Liver (tissue), 9 donors: ENCODE measurements around the gene PAQR3. TPM values are rescaled to one million over a fixed set of nuclear protein-coding genes. Genes with fewer than 3 reads are reported as not detected.

ENCODE experiments used
- DNase-seq: peaks from one replicate; pipeline ENCODE4 v3.0.0-alpha.2; 2017; ENCODE audit warnings: low spot score
- H3K27ac ChIP-seq, 2 donors: one replicate each; pipeline ENCODE4 v1.7.0; 2013; ENCODE audit warnings: inconsistent platforms in 2 of 2, low read length in 2 of 2, control low read depth in 1 of 2, low read depth in 1 of 2, mild to moderate bottlenecking in 1 of 2
- H3K27me3 ChIP-seq, 4 donors: one replicate each; pipeline versions ENCODE4 v1.6.1 to v1.7.0; 2013; ENCODE audit warnings: low read length in 3 of 4, inconsistent platforms in 1 of 4, mild to moderate bottlenecking in 1 of 4, moderate library complexity in 1 of 4; ENCODE audit not compliant: control insufficient read depth in 4 of 4, insufficient read depth in 4 of 4
- H3K36me3 ChIP-seq, 4 donors: one replicate each; pipeline versions ENCODE4 v1.6.1 to v1.7.0; 2013; ENCODE audit warnings: low read length in 3 of 4, mild to moderate bottlenecking in 3 of 4, low read depth in 1 of 4, moderate library complexity in 1 of 4; ENCODE audit not compliant: control insufficient read depth in 4 of 4, insufficient read depth in 3 of 4
- H3K4me1 ChIP-seq, 4 donors: one replicate each; pipeline versions ENCODE4 v1.6.1 to v1.7.0; 2013; ENCODE audit warnings: low read length in 3 of 4, mild to moderate bottlenecking in 3 of 4, moderate library complexity in 1 of 4; ENCODE audit not compliant: control insufficient read depth in 4 of 4, insufficient read depth in 4 of 4
- H3K4me3 ChIP-seq, 3 donors: one replicate each; pipeline versions ENCODE4 v1.6.1 to v1.7.0; 2013; ENCODE audit warnings: low read length in 3 of 3, control low read depth in 1 of 3, low read depth in 1 of 3, mild to moderate bottlenecking in 1 of 3
- H3K9ac ChIP-seq, 2 donors: one replicate each; pipeline ENCODE4 v1.7.0; 2013; ENCODE audit warnings: low read length in 2 of 2, mild to moderate bottlenecking in 2 of 2, moderate library complexity in 2 of 2, control low read depth in 1 of 2, low read depth in 1 of 2
- H3K9me3 ChIP-seq, 4 donors: one replicate each; pipeline versions ENCODE4 v1.6.1 to v1.7.0; 2013; ENCODE audit warnings: low read length in 3 of 4; ENCODE audit not compliant: control insufficient read depth in 4 of 4
- FOXA1 ChIP-seq: IDR thresholded peaks from 2 replicates; pipeline ENCODE4 v1.6.1; 2016; ENCODE audit warnings: antibody characterized with exemption
- HNF4A ChIP-seq, 2 donors: conservative IDR thresholded peaks; 2 replicates each; pipeline ENCODE4 v1.6.1; 2016; ENCODE audit warnings: antibody characterized with exemption in 2 of 2, mild to moderate bottlenecking in 2 of 2
- HNF4G ChIP-seq: IDR thresholded peaks from 2 replicates; pipeline ENCODE4 v1.6.1; 2016; ENCODE audit warnings: antibody characterized with exemption
- JUND ChIP-seq, 2 donors: IDR thresholded peaks; 2 replicates each; pipeline ENCODE4 v1.6.1; 2016; ENCODE audit warnings: antibody characterized with exemption in 2 of 2
- NR2F2 ChIP-seq: IDR thresholded peaks from 2 replicates; pipeline ENCODE4 v1.6.1; 2016; ENCODE audit warnings: antibody characterized with exemption
- RAD21 ChIP-seq, 2 donors: IDR thresholded peaks; 2 replicates each; pipeline ENCODE4 v1.6.1; 2016; ENCODE audit warnings: antibody characterized with exemption in 2 of 2, mild to moderate bottlenecking in 2 of 2
- SP1 ChIP-seq: IDR thresholded peaks from 2 replicates; pipeline ENCODE4 v1.6.1; 2018; ENCODE audit warnings: antibody characterized with exemption, mild to moderate bottlenecking
- TAF1 ChIP-seq: conservative IDR thresholded peaks from 2 replicates; pipeline ENCODE4 v1.6.1; 2016; ENCODE audit warnings: antibody characterized with exemption, mild to moderate bottlenecking
- WGBS: extraction: QIAGEN DNeasy Blood & Tissue Kit; methylation state at CpG from one replicate; pipeline ENCODE4 v1.1.7; 2013; 5-methylcytosine and 5-hydroxymethylcytosine counted together
- polyA plus RNA-seq, 2 donors: library from polyadenylated mRNA; stranded (reverse) in 1 of 2; unstranded in 1 of 2; fragments of 200-250 nt in 1 of 2; fragments of >200 nt in 1 of 2; fragmentation: Nextera tagmentation in 1 of 2; extraction: Ambion mirVana in 1 of 2; gene quantifications; one replicate each; pipeline versions ENCODE4 v1.2.1 to v1.2.3, GENCODE V29; 2013 to 2015
- total RNA-seq, 2 donors: library from RNA; depleted of rRNA; stranded (reverse); fragments of >200 nt; gene quantifications; one replicate each; pipeline ENCODE4 v1.2.3, GENCODE V29; 2014
- TF ChIP-seq, protein P1 (sequence below): IDR thresholded peaks from 2 replicates; pipeline ENCODE4 v1.6.1; 2016; ENCODE audit warnings: antibody characterized with exemption, mild to moderate bottlenecking
- TF ChIP-seq, protein P2 (sequence below): fragments of 150-350 bp; IDR thresholded peaks from 2 replicates; pipeline ENCODE4 v1.5.1; 2017; ENCODE audit warnings: improper control_type of control experiment, low read depth, low read length; ENCODE audit not compliant: missing input control
- TF ChIP-seq, protein P3 (sequence below): IDR thresholded peaks from 2 replicates; pipeline ENCODE4 v1.6.1; 2016; ENCODE audit warnings: antibody characterized with exemption
- TF ChIP-seq, protein P4 (sequence below): IDR thresholded peaks from 2 replicates; pipeline ENCODE4 v1.6.1; 2016; ENCODE audit warnings: antibody characterized with exemption
- donor health status: healthy.
- donor health status: healthy.
- donor health status: healthy.
- donor health status: healthy.
- donor health status: healthy.

The PAQR3 gene
- total and polyA plus RNA-seq, 4 donors, result 2.8 to 8.3 (median 5.6) TPM

DNA sequence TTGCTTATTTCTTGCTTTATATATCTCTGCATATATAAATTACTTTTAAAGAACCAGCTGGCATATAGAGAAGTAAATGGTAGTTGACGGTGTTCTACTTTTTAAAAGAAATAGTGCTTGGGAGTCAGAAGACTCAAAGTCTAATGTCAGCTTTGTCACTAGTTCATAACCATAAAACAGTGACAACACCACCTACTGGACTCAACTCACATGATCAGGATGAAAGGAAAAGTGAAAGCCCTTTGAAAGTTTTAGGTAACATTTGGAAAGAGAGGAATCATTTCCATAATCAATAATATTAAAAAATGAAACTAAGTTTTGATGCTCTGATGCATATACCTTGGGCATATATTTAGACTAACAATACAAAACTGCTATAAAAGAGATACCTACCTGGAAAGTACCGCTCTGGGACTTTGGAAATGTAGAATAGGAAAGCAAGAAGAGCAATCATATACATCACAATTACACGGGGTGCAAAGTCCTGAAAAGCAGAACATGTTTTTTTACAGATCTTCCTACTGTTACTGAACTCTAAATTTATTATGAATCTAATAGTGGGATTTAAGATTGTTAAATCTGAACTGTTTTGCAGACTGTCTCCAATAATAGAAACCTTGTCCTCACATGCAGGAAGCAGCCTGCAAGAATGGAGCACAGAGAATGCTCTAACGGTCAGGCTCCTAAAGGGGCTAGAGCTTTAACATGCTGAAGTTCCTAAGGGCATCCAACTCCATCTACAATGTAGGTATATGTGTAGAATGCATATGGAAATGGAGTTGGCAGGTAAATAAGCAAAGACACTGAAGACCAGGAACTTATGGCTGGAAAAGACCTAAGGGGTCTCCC is 15.6 kb downstream of the PAQR3 start:
- H3K9ac ChIP-seq, result peak overlapping the region; percentile 67 to 80
- H3K9me3 ChIP-seq, result no peaks in the 10 kb centered on the region
- H3K36me3 ChIP-seq, result no peaks in the 10 kb centered on the region
- TF ChIP-seq, protein P1, sequence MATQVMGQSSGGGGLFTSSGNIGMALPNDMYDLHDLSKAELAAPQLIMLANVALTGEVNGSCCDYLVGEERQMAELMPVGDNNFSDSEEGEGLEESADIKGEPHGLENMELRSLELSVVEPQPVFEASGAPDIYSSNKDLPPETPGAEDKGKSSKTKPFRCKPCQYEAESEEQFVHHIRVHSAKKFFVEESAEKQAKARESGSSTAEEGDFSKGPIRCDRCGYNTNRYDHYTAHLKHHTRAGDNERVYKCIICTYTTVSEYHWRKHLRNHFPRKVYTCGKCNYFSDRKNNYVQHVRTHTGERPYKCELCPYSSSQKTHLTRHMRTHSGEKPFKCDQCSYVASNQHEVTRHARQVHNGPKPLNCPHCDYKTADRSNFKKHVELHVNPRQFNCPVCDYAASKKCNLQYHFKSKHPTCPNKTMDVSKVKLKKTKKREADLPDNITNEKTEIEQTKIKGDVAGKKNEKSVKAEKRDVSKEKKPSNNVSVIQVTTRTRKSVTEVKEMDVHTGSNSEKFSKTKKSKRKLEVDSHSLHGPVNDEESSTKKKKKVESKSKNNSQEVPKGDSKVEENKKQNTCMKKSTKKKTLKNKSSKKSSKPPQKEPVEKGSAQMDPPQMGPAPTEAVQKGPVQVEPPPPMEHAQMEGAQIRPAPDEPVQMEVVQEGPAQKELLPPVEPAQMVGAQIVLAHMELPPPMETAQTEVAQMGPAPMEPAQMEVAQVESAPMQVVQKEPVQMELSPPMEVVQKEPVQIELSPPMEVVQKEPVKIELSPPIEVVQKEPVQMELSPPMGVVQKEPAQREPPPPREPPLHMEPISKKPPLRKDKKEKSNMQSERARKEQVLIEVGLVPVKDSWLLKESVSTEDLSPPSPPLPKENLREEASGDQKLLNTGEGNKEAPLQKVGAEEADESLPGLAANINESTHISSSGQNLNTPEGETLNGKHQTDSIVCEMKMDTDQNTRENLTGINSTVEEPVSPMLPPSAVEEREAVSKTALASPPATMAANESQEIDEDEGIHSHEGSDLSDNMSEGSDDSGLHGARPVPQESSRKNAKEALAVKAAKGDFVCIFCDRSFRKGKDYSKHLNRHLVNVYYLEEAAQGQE, result no peak
- TF ChIP-seq SP1 (peak; percentile 46), RAD21 (IDR thresholded peaks at IDR 0.05) (peak; percentile 47 to 50), HNF4G (peak; percentile 26), HNF4A (conservative IDR thresholded peaks at IDR 0.05) (peak; percentile 64 to 69)
- TF ChIP-seq, protein P2, sequence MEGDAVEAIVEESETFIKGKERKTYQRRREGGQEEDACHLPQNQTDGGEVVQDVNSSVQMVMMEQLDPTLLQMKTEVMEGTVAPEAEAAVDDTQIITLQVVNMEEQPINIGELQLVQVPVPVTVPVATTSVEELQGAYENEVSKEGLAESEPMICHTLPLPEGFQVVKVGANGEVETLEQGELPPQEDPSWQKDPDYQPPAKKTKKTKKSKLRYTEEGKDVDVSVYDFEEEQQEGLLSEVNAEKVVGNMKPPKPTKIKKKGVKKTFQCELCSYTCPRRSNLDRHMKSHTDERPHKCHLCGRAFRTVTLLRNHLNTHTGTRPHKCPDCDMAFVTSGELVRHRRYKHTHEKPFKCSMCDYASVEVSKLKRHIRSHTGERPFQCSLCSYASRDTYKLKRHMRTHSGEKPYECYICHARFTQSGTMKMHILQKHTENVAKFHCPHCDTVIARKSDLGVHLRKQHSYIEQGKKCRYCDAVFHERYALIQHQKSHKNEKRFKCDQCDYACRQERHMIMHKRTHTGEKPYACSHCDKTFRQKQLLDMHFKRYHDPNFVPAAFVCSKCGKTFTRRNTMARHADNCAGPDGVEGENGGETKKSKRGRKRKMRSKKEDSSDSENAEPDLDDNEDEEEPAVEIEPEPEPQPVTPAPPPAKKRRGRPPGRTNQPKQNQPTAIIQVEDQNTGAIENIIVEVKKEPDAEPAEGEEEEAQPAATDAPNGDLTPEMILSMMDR, result peak; percentile 18
- H3K4me3 ChIP-seq, result peak overlapping the region; percentile 46 to 73 (median 73)
- no peaks in the 10 kb centered on the region for H3K27me3 ChIP-seq
- peaks cover 0 to 8% (median 1%) of the 10 kb centered on the region in 4 donors for H3K4me1 ChIP-seq
- no peak for DNase-seq
- 24% methylated on average over 4 of the region's 4 CpGs for WGBS
- H3K27ac ChIP-seq, result peak overlapping the region; percentile 31 to 58

DNA sequence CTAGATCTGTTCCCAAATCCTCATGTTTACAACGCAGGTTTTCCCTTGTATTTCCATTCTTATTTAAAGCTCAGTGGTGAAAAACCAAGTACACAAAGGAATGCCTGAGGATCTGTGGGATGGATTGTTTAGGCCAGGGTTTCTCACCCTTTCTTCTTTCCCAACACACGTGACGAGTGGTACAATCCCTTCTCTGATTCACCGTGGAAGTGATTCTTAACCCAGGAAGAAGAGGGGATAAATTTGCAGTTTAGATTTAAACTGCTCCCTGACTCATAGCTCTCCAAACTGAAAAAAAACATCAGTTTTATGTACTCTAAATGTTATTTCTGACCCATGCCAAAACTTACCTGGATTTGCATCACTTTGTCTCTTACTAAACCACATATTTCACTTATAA is 17.0 kb downstream of the PAQR3 start:
- Histone ChIP-seq H3K27me3 (no peaks in the 10 kb centered on the region), H3K9me3 (no peaks in the 10 kb centered on the region), H3K27ac (no peak overlapping the region), H3K36me3 (no peaks in the 10 kb centered on the region), H3K4me1 (peaks cover 0 to 8% (median 1%) of the 10 kb centered on the region in 4 donors), H3K9ac (no peak overlapping the region), H3K4me3 (no peak overlapping the region)
- 96% methylated on average over 4 of the region's 4 CpGs for WGBS
- no peak for DNase-seq
- no peak for TF ChIP-seq HNF4G
- TF ChIP-seq NR2F2, result no peak
- no peak for TF ChIP-seq FOXA1
- TF ChIP-seq JUND (IDR thresholded peaks at IDR 0.05), result no peak
- TF ChIP-seq, protein P3, sequence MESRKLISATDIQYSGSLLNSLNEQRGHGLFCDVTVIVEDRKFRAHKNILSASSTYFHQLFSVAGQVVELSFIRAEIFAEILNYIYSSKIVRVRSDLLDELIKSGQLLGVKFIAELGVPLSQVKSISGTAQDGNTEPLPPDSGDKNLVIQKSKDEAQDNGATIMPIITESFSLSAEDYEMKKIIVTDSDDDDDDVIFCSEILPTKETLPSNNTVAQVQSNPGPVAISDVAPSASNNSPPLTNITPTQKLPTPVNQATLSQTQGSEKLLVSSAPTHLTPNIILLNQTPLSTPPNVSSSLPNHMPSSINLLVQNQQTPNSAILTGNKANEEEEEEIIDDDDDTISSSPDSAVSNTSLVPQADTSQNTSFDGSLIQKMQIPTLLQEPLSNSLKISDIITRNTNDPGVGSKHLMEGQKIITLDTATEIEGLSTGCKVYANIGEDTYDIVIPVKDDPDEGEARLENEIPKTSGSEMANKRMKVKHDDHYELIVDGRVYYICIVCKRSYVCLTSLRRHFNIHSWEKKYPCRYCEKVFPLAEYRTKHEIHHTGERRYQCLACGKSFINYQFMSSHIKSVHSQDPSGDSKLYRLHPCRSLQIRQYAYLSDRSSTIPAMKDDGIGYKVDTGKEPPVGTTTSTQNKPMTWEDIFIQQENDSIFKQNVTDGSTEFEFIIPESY, result no peak
- TF ChIP-seq, protein P4, sequence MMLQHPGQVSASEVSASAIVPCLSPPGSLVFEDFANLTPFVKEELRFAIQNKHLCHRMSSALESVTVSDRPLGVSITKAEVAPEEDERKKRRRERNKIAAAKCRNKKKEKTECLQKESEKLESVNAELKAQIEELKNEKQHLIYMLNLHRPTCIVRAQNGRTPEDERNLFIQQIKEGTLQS, result no peak
- TF ChIP-seq TAF1, result no peak
